Epidermal melanocyte (primary cell): Measurements from ENCODE around the gene METRN.

Source experiments
- DNase-seq: peaks from one replicate; pipeline ENCODE4 v3.0.0; 2011; ENCODE audit warnings: low spot score; ENCODE audit not compliant: insufficient read length

Gene METRN

DNA sequence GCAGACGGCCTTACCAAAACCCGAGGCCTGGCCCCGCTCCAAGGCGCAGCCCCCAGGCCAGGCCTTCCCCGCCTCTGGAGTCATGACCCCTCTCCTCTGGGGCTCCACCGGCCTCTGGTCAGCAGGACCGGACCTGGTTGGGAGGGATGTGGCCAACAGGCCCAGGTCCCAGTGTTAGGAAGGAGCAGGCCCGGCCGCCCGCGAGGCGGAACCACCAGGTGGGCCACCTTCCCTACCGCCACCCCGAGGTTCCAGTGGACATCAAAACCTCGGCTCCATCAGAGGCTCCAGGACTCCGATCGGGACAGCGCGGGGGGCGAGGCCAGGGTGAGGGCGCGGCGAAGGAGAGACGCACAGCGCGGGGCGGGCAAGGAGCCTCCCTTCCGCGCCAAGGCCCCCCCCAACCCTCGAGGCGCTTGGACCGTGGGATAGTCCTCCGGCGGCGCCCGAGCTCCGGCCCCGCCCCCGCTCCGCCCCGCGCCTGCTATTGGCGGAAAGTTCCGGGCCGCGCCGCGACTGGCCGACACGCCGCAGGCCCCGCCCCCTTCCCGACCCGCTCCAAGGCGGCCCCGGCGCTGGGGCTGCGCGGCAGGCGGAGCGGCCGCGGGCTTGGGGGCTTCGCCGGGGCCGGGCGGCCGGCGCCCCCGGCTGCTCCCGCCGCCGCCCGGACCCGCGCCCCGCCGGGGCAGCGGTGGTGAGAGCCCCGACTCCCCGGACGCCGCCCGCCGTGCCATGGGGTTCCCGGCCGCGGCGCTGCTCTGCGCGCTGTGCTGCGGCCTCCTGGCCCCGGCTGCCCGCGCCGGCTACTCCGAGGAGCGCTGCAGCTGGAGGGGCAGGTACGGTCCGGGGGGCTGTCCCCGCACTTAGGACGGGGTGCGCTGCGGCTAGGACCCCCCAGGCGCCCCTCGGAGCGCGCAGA, at the start of gene METRN:
METRN (plus strand) TSS at position 561 of the 919 bp plus-strand sequence; CDS start at position 733, 172 bp downstream.
- peak; percentile 98 for DNase-seq

DNA sequence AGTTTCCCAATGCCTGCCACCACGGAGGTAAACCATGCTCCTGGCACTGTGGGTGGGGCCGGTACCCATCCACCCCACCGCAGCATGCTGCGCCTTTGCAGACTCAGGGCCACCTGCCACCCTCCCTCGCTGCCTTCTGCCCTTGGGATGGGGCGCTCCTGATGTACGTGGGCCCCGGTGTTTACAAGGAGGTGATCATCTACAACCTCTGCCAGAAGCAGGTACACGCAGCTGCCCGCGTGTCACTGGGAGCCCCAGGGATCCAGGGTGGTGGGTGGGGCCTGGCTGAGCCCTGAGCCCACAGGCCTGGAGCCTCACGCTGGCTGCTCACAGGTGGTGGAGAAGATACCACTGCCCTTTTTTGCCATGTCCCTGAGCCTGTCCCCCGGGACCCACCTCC, 48.3 kb upstream of the METRN start:
- DNase-seq = no peak

DNA sequence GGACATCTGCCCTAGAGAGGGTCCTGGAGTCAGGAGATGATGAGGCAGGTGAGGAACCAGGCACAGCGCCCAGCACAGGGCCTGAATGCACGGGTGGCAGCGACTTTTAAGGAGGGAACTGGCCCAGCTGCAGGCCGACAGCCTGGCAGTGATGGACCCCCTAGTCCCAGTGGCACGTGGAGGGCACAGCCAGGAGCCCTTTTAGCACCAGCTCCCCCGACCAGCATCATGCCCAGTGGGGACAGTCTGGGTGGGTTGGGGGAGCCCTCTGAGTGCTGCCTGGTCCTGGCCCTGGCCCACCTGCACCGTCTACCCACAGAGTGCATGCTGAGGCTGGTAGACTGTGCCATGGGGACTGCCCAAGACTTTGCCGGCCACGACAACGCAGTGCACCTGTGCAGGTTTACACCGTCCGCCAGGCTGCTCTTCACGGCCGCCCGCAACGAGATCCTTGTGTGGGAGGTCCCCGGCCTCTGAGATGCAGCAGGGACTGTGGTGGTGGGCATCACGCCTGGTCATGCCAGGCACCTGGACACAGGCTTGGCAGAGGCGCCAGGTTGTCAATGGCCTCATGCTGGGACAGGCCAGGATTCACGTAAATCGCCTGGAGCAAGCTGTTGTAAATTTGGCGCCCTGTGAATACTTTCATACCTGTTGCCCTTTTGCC, 47.7 kb upstream of the METRN start:
- no peak for DNase-seq

DNA sequence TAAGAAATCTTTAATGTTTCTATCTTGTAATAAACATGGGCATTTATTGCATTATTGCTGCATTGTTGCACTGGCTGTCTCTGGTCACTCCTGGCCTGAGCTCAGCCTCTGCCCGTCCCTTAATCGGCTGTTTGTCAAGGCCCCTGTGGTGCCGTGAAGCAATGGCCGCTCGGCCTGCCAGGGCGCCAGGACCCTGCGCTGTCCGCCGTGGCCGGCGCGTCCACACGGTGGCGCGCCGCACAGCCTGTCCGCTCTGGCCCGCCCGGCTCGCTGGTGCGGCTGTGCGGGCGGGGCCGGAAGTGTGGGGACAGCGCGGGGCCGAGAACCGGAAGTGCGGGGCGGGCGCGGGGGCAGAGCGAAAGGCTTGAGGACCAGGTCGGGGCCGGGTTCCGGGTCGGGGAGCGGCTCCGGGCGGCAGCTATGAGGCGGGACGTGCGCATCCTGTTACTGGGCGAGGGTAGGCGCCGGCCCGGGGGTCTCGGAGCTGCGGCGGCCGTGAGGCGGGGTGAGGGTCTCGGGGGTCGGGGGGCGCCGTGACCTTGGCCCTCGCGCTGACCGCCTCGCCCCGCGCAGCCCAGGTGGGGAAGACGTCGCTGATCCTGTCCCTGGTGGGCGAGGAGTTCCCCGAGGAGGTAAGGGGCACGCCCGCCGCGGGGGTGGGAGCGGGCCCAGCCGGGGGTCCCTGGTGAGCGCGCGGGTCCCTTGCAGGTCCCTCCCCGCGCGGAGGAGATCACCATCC, 47.0 kb upstream of the METRN start, which contains the start of gene RHOT2:
RHOT2 (plus strand) TSS at position 353 of the 739 bp plus-strand sequence; CDS start at position 421, 68 bp downstream.
- peak; percentile 74 for DNase-seq

DNA sequence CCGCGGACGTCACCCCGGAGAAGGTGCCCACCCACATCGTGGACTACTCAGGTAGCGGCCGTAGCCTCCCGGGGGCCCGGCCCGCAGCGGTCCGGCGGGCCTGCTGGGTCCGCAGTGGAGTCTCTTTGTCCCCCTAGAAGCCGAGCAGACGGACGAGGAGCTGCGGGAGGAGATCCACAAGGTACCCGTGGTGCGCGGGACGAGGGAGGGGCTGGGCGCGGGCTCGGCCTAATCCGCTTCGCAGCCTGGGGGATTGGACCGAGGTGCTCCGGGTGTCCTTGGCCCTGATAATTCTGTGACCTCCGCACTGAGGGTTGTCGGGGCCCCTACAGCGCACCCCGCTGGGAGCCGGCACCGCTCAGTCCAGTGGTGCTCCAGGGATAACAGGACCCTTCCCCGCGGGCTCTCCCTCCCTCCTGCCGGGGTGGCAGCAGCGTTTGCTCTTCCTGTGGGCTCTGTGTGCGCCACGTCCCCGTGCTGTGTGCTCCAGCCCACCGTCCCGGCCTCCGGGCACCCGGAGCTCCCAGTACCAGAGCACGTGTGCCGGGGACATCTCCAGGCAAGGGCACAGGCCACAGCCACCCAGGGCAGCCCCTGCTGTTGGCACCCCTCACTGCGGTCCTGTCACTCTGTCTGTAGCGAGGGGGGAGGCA, 46.3 kb upstream of the METRN start:
- DNase-seq = no peak

DNA sequence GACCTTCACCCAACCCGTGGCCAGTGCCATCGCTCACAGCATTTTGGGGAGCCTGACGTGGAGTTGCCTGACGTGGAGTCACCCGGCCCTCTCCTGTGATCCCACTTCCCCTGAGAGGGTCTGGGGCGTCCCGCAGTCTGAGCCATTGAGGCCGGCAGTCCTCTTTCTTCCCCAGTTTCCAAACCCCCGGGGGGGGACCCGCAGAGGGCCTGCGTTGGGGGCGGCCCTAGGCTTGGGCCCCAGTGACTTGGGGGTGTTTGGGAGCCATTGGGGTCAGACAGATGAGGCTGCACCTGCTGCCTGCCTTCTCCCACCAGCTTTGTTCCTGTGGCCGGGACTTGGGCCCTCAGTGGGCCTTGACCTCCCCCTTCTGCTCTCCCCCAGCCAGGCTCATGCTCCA, 45.3 kb upstream of the METRN start:
- DNase-seq = no peak

DNA sequence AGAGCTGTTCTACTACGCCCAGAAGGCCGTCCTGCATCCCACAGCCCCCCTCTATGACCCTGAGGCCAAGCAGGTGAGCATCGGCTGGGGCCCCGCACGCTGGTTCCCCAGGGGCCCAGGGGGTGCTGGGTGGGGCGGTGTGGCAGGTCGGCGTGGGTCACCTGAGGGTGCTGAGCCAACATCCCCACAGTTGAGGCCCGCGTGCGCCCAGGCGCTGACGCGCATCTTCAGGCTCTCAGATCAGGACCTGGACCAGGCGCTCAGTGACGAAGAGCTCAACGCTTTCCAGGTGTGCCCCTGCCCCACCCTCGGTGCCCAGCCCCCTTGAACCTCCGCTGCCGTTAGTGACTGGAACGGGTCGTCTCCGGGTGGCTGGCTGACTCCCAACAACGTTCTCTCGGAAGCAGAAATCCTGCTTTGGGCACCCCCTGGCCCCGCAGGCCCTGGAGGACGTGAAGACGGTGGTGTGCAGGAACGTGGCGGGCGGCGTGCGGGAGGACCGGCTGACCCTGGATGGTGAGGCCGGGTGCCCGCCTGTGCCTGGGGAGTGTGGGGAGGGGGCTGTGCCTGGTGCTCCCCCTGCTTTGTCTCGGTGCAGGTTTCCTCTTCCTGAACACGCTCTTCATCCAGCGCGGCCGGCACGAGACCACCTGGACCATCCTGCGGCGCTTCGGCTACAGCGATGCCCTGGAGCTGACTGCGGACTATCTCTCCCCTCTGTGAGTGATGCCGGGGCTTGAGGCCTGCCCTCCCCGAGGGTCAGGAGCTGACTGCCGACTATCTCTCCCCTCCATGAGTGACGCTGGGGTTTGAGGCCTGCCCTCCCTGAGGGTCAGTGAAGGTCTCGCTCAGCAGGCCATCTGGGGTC, 44.2 kb upstream of the METRN start:
- no peak for DNase-seq

DNA sequence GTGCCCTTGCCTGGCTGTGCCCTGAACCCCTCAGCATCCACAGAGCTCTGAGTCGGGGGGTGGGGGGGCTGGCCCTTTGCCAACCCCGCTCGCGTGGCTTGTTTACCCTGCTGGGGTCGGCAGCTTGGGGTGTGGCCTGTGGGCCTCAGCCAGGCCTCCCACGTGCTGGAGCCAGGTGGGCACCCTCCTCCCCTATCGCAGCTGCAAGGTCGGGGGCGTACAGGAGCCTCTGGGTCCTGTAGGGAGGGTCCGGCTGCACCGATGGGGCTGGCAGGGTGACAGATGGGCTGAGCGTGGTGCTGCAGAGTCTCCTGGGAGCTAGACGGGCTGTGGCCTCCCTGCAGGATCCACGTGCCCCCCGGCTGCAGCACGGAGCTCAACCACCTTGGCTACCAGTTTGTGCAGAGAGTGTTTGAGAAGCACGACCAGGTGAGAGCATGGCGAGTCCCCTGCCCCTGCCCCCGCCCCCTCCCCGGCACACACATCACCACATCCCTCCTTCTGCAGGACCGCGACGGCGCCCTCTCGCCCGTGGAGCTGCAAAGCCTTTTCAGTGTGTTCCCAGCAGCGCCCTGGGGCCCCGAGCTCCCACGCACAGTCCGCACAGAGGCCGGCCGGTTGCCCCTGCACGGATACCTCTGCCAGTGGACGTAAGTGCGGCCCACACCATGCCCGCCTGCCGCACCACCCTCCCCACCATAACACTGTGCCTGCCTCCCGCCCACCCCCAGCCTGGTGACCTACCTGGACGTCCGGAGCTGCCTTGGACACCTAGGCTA, 43.4 kb upstream of the METRN start:
- DNase-seq = no peak

DNA sequence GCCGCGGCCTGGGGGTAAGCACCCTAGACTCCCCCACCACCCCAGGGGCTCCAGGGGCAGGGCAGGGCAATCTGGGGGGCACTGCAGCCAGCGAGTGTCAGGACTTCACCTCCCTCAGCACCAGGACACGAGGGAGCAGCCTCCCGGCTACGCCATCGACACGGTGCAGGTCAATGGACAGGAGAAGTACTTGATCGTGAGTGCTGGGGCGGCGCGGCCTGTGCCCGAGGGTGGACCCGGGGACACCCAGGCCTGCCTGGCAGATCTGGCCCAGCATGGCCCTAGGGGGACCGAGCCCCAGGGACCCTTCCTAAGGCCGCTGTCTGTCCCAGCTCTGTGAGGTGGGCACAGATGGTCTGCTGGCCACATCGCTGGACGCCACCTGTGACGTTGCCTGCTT, 42.5 kb upstream of the METRN start:
- no peak for DNase-seq

DNA sequence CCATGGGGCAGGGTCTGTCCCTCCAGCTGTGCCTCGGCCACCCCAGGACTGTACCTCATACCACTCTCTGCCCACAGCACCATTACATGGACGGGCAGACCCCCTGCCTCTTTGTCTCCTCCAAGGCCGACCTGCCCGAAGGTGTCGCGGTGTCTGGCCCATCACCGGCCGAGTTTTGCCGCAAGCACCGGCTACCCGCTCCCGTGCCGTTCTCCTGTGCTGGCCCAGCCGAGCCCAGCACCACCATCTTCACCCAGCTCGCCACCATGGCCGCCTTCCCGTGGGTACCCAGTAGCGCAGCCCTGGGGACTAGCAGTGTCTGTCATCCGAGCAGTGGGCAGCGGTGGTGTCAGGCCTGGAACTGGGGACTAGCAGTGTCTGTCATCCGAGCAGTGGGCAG, 42.1 kb upstream of the METRN start:
- DNase-seq = no peak

DNA sequence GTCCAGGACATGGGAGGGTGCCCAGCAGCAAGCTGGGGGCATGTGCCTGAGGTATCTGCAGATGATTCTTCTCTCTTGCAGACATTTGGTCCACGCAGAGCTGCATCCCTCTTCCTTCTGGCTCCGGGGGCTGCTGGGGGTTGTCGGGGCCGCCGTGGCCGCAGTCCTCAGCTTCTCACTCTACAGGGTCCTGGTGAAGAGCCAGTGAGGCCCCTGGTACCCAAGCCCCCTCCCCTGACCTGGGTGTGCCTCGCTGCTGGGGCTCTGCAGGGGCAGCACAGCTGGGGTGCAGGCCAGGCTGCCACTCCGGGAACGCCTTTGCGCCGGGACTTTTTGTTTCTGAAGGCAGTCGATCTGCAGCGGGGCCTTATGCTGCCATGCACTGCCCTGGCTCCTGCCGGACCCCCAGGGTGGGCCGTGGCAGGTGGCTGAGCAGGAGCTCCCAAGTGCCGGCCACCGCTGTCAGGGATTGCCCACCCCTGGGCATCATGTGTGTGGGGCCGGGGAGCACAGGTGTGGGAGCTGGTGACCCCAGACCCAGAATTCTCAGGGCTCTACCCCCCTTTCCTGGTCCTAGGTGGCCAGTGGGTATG, 41.4 kb upstream of the METRN start:
- DNase-seq = no peak

DNA sequence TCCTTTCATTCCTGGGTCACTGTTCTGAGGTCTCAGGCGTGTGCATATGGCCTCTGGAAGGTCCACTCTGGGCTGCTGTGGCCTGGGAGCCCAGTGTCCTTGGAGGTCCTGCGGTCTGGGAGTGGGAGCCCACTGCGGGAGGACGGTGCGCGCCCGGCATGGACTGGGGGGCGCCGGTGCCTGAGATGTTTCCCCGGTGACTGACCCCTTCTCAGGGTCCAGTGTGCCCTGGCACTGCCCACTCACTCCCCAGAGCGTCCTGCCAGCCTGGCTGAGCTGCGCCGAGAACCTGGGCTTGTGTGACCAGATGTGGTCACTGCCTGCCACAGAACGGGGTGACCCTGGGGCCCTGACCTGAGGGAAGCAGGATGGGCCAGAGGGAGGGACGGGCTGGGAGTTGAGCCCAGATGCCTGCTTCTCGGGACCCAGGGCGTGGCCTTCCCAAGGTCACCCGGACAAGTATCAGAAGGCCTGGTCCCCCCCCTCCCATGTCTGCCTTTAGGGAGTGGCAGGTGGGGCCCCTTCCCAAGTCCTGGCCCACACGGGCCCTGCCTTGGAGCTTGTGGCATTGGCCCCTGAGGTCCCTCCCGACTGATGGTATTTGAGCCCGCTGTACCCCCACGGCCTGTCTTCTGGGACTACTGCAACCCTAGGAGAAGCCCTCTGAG, 40.6 kb upstream of the METRN start:
- no peak for DNase-seq

DNA sequence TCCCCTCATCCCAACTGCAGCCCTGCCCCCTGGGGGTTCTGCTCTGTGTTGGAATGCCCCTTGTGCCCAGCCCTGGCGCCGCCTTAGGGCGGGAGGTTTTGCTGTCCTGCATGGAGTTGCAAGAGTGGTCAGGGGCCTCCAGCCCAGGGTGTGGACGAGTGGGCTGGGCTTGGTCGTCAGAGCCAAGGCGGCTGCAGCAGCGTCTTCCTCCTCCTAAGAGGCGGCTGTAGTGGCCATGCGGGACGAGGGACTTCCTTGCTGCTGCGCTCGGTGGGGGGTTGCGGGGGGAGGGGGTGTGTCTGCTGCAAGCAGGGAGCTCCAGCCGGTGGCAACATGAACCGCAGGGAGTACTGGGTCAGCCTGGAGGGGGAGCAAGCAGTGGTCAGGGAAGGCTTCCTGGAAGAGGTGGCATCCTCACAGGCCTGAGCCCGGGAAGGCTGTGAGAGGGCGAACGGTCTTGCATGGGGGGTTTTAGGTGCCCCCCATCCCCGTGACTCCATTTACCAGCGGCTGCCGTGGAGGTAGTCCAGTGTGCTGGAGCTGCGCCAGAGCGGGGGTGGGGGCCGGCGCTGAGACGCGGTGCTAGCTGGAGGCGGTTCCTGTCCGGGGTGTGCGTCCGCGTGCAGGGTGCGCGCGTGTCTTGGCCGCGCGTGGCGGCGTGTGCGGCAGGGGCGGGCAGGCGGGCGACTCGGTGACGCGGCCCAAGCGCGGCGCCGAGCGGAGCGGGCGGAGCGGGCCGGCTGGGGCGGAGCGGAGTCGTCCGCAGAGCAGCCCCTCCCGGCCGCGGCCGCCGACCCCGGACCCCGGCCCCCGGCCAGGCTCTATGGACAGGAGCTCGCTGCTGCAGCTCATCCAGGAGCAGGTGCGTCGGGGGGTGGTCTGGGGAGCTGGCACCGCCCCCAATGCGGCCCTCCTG, 39.7 kb upstream of the METRN start, which contains the start of gene RHBDL1:
RHBDL1 (plus strand) TSS at position 704 of the 916 bp plus-strand sequence; CDS start at position 824, 120 bp downstream.
- DNase-seq = no peak

DNA sequence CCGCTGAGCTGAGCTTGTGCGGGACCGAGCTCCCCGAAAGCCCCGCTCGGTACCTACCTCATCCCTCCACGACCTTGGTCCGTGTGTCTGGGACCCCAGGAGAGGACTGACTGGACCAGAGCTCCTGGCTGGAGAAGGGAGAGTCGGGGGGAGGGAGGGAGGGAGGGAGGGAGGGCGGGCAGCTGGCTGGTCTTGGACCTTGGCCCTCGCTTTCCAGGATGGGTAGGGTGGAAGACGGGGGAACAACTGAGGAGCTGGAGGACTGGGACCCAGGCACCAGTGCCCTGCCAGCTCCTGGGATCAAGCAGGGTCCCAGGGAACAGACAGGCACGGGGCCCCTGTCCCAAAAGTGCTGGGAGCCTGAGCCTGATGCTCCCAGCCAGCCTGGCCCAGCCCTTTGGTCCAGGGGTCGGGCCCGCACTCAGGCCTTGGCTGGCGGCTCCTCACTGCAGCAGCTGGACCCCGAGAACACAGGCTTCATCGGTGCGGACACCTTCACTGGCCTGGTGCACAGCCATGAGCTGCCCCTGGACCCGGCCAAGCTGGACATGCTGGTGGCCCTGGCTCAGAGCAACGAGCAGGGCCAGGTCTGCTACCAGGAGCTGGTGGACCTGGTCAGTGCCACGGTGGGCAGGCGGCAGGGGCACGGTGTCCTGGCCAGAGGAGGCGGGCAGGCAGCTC, 38.9 kb upstream of the METRN start:
- no peak for DNase-seq

DNA sequence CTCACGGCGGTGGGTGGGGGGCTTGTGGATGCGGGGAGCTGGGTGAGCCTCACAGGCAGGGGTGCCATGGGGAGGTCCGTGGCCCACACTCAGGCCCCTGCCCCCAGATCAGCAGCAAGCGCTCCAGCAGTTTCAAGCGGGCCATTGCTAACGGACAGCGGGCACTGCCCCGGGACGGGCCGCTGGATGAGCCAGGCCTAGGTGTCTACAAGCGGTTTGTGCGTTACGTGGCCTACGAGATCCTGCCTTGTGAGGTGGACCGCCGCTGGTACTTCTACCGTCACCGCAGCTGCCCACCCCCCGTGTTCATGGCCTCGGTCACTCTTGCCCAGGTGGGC, 38.4 kb upstream of the METRN start:
- no peak for DNase-seq

DNA sequence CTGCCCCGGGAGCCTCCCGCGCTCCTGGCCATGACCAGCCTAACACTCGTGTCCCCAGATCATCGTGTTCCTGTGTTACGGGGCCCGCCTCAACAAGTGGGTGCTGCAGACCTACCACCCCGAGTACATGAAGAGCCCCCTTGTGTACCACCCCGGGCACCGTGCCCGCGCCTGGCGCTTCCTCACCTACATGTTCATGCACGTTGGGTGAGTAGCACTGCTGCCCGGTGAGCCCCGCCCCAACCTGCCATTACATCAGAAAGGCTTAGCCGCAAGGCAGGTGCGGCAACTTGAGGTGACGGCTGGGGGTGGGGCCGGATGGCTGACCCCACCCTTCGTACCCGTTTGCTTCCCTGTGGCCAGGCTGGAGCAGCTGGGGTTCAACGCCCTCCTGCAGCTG, 38.0 kb upstream of the METRN start:
- no peak for DNase-seq
